Mononuclear cell (primary cell): ENCODE data around the gene MCC. TPM values are rescaled to one million over a fixed set of nuclear protein-coding genes. Genes with fewer than 3 reads are reported as not detected.

ENCODE experiments used
- H3K27me3 ChIP-seq: 2 replicates; pipeline ENCODE4 v1.6.0; 2011; ENCODE audit warnings: low read length, control low read depth; ENCODE audit not compliant: insufficient read depth
- H3K4me1 ChIP-seq: 2 replicates; pipeline ENCODE4 v1.5.1; 2011; ENCODE audit warnings: mild to moderate bottlenecking, low read length, control low read depth; ENCODE audit not compliant: insufficient read depth
- H3K4me3 ChIP-seq: 2 replicates; pipeline ENCODE4 v1.5.1; 2011; ENCODE audit warnings: mild to moderate bottlenecking, low read length, moderate library complexity
- H3K9me3 ChIP-seq: 2 replicates; pipeline ENCODE4 v1.5.1; 2011; ENCODE audit warnings: low read depth, mild to moderate bottlenecking, control low read depth, low read length
- total RNA-seq: library from RNA; depleted of rRNA; stranded (reverse); fragments of >200 nt; gene quantifications from one replicate; pipeline ENCODE4 v1.2.3, GENCODE V29; 2012

The MCC gene
- total RNA-seq, 1 donor: 1.0 TPM

DNA sequence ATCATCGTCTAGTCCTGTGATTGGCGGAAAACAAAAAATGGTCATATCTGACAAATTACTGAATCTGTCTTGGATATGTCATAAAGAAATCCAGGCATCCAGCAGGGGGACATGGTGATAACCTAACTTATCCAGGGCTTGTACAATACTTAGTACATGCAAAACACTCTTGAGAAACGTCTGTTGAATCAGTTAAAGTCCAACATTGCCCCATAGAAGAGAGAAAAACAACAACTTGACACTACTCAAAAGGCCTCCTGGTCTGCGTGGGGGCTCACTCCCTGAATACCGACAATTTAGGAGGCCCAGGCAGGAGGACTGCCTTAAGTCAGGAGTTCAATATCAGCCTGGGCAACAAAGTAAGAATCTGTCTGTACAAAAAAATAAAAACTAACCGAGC lies 294.1 kb downstream of the MCC start:
- Histone ChIP-seq H3K4me3 (no peak overlapping the region), H3K4me1 (peaks cover 8% of the 10 kb centered on the region), H3K27me3 (no peaks in the 10 kb centered on the region), H3K9me3 (no peaks in the 10 kb centered on the region)

DNA sequence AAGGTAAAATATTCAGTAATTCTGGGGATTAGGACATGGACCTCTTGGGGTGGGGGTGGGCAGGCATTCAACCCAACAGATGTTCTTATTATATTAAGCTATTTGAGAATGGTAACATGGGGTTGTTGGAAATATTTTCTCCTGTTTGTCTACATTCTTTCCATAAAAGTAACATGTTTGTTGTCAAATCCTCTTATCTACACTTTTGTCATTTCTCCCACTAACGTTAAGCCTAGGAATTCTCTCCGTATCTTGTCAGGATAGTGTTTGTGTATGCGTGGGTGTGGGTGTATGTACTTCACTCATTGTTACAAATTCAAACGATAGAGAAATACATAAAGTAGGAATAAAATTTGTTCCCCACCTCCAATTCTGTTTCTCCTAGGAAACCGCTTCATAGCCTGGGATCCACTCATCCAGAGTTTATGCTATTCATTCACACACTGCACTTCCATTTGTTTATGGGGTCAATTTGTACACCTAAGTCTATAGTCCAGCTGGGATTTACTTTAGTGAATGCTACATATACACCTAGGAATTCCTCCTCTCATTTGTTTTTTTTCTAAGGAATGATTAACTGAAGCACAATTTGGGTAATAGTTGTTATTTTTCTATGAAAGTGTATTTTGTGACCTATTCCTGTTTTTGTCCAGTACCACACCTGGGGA lies 294.8 kb downstream of the MCC start:
- Histone ChIP-seq H3K4me3 (no peak overlapping the region), H3K9me3 (no peaks in the 10 kb centered on the region), H3K4me1 (peaks cover 8% of the 10 kb centered on the region), H3K27me3 (no peaks in the 10 kb centered on the region)

DNA sequence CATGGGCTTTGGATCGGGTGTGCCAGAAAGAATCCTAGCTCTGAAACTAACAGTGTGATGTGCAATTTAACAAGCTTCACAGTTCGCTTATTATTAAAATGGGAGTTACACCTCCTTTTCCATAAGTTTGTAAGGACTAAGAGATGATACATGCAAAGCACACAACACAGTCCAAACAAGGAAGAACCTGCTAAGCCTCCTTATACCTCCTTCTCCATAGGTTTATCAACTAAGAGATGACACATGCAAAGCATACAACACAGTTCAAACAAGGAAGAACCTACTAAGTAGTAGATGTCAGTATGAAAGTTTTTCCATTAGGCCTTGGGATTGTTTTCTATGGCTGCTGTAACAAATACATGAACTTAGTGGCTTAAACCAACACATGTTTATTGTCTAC lies 295.7 kb downstream of the MCC start:
- H3K4me3 ChIP-seq: no peak overlapping the region
- H3K9me3 ChIP-seq: no peaks in the 10 kb centered on the region
- peaks cover 8% of the 10 kb centered on the region for H3K4me1 ChIP-seq
- no peaks in the 10 kb centered on the region for H3K27me3 ChIP-seq

DNA sequence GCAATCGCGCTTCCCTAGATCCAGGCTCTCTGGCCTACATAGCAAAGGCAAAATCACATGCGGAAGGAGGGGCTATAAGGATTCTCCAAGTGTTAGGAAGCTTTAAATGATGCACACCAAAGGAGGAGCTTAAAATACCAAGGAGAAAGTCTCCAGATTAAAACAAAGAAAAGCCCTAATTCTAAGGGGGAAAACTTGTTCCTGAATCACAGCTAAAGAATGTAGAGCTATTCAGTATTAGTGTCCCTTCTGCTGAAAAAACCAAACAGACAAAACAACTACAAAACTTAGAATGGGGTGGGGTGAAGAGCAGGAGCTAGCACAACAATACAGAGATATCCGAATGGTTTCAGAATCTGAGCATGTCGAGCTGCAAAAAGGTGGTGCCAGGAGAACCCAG lies 297.9 kb downstream of the MCC start:
- Histone ChIP-seq H3K9me3 (no peaks in the 10 kb centered on the region), H3K27me3 (no peaks in the 10 kb centered on the region), H3K4me3 (no peak overlapping the region), H3K4me1 (peaks cover 8% of the 10 kb centered on the region)

DNA sequence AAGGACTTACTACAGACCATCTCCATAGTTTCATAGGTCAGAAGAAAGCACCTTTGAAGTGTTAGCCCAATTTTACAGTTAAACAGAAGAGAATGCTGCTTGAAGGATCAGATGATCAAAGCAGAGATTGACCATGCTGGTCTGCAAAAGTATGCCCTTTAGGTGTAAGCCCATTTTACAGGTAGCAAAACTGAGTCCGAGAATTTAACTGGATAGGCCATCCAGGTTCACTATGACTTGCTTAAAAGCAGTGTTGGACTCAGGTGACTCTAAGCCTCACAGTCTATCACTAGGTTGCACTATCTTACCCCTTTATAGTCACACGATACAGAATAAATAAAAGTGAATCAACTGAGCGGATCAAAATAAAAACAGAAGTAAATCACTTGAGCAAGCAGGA lies 299.0 kb downstream of the MCC start:
- H3K4me1 ChIP-seq: peaks cover under 1% of the 10 kb centered on the region
- no peaks in the 10 kb centered on the region for H3K9me3 ChIP-seq
- no peaks in the 10 kb centered on the region for H3K27me3 ChIP-seq
- no peak overlapping the region for H3K4me3 ChIP-seq

DNA sequence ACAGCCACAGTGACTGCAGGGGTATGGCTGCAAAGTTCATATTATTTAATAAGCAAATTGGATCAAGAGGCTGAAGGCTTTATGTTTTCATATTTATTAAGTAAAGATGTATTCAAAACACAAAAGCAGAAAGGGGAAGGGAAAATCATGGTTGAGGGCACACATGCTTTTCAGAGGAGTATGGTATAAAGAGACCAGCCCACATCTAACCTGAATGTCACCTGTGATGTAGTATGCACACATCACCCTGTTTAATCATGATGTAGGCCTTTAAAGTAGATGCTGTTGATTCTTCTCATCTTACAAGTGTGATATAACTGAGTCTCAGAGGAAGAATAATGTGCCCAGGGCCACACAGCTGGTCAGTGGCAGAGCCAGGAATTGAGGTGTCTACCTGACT lies 299.8 kb downstream of the MCC start:
- Histone ChIP-seq H3K4me3 (no peak overlapping the region), H3K4me1 (no peaks in the 10 kb centered on the region), H3K9me3 (no peaks in the 10 kb centered on the region), H3K27me3 (no peaks in the 10 kb centered on the region)

DNA sequence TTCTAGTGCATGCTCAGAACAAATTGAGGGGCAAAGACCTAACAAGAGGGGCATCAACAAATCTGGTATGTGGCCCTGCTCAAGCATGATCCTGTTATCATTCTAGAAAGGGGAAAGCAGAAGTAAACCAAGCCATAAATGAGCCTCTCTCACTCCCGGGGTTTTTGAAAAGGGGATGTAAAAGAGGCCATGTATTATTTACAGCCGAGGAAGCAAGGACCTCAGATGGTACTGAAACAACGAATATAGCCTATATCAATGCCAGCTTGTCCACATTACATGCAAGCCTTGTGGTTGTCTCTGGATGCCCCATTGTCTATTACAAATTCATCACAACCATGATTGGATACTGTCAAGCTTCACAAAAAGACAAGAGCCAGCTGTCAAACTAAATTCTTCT lies 300.3 kb downstream of the MCC start:
- Histone ChIP-seq H3K9me3 (no peaks in the 10 kb centered on the region), H3K27me3 (no peaks in the 10 kb centered on the region)

DNA sequence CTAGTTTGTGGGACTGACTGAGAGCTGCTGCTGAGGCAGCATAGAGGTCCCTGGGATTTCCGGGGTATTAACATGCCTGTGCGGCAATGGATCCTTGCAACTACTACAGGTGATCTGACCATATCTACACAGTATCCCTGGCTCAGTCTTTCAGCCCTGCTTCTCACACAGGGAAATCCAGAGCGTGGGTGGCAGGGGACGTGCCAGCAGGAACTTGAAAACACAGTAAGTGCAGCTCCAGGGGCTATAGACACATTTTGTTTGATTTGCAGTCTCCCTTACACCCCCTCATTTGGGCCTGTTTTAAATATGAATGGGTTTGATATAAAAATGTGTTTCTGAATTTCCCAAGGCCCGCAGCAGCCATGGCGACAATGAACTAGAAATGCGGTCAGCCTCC lies 302.2 kb downstream of the MCC start:
- Histone ChIP-seq H3K4me3 (no peak overlapping the region), H3K4me1 (no peaks in the 10 kb centered on the region), H3K27me3 (no peaks in the 10 kb centered on the region), H3K9me3 (no peaks in the 10 kb centered on the region)

More for the DNA sequence above, 300.3 kb downstream of the MCC start:
- Histone ChIP-seq H3K4me3 (no peak overlapping the region), H3K4me1 (no peaks in the 10 kb centered on the region)

DNA sequence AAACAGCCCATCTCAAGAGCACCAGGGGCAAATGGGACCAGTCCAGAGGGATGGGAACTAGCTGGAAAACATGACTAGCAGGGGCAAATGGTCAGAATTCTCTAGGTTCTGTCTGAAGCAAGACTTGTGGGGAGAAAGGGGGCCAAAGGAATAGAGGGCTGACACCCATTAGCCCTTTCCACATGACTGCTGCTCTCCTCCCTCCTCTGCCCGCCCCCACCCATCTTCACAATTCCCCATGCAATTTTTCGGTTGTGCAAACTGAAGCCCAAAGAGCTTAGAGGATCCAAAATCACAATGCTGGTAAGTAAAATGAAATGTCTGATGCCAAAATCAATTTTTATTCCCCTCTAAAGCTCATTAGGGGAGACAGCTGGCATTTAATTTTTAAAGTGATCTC lies 304.6 kb downstream of the MCC start:
- Histone ChIP-seq H3K27me3 (no peaks in the 10 kb centered on the region), H3K4me3 (no peak overlapping the region), H3K9me3 (no peaks in the 10 kb centered on the region), H3K4me1 (no peaks in the 10 kb centered on the region)

DNA sequence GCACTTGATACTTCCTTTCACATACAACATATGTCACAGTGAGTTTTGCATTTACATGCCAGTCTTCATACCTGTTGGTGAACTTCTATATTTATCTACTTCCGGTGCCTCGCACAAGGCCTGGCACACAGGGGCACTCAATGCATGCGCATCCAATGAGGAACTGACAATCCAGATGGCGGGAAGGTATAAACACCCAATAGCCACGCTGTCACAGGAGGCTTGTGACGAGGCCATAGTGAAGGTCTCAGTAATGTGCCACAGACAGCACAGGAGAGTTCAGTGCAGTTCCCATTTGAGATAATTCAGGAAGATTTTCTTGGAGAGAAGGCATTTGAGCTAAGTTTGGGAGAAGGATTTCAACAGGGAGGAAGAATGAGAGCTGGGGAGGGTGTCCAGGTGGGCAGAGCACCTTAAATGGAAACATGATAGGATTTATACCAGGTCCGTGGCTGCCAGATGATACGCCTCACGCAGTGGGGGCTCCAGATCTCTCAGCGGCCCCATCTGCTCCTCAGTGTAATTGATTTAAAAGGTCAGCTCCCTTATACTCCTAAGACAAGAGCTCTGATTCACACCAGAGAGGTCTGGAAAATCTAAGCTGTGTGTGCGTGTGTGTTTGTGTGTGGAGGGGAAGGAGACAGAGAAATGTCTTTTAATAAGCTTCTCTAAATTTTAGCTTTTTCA lies 305.5 kb downstream of the MCC start:
- Histone ChIP-seq H3K4me3 (no peak overlapping the region), H3K4me1 (no peaks in the 10 kb centered on the region), H3K27me3 (peaks cover 4% of the 10 kb centered on the region), H3K9me3 (no peaks in the 10 kb centered on the region)

DNA sequence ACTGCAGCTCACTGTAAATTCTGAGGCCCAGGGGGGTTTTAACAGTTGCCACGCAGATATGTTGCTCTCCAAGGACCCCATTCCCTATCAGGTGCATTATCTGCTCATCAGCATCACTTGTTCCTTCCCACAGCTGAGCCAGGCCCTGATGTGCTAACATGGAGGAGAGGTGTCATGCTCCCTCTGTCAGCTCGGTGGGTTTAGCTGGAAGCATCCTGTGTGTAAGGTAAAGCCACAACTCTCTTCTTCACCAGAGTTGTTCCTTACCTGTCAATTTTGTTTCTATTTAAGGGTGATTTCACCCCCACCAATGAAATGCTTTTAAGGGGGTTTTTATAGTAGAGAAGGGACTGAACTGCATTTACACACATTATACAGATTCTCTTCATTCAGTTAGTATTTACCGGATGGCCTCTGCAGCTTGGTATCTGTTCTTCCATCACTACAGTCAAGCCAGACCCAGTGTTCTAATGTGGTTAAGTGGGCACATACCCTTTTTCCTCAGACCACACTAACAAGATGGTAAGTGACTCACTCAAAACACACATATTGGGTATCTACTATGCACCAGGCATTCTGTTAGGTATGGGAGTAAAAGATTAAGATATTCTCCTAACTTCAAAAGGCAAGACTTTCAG lies 306.3 kb downstream of the MCC start:
- Histone ChIP-seq H3K4me1 (no peaks in the 10 kb centered on the region), H3K9me3 (no peaks in the 10 kb centered on the region), H3K27me3 (peaks cover 4% of the 10 kb centered on the region), H3K4me3 (no peak overlapping the region)

DNA sequence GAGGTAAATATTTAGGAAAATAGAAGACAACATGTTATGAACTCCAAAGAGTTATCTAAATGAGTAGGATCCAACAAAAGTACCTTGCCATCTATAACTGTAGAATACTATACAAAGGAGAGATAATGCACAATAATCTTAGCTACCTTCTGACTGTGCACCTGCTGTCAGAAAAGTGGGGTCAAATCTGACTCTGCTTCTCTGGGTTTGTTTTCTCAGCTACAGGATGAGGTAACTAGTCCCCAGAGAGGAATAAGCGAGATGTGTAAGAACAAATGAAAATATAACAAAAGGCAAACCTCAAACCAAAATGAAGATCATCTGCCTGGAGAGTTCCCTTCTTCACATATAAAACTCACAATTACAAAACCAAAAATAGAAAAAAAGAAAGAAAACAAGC lies 306.8 kb downstream of the MCC start:
- H3K4me3 ChIP-seq: no peak overlapping the region
- peaks cover 4% of the 10 kb centered on the region for H3K27me3 ChIP-seq
- no peaks in the 10 kb centered on the region for H3K9me3 ChIP-seq
- H3K4me1 ChIP-seq: no peaks in the 10 kb centered on the region

DNA sequence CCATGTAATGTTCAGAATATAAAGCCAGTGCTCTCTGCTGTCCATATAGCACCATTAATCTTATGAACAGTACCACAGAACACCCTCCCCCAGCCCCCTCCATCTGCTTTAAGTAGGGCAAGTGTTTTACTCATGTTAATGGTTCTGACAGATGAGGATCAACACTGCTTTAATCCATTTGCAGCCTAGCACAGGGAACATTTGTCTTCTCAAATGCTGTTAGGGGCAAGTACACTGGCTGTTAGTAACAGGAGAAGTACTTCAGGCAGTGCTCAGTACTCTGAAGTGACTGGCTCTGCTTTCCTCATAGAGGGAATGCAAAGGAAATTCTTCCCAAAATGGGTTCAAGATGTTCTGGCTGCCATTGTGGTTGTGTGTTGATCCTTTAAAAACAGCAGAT lies 309.1 kb downstream of the MCC start:
- Histone ChIP-seq H3K4me1 (no peaks in the 10 kb centered on the region), H3K27me3 (peaks cover 9% of the 10 kb centered on the region), H3K4me3 (no peak overlapping the region), H3K9me3 (no peaks in the 10 kb centered on the region)

DNA sequence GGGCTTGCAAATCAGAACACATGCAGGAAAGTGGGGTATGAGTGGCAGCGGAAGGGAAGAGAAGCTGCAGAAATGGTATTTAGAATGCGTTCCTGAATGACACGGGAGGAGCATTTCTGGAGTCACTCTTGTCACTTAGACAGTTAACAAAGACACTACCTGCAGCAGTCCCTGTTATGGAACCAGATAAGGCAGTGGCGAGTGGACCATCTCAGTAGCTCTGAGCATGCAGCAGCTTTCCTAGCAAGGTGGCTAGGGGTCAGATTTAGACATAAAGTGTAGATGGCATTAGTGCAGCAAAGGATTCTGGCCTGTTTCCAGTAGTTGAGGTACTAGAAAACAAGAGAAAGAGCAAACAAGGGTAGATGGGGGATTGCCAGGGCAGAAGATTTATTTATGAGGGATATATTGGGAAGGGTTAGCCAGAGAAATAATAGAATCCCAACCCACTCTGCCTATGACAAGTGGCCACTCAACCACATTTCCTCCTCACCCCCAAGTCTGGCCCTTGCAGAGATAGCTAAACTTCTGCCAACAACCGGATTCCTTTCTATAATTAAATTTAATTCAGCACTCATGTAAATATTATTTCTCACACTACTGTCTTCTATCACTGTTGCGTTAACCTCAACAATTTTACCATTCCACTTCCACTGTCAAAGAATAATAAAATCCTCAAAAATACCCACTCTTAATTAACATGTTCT lies 310.0 kb downstream of the MCC start:
- Histone ChIP-seq H3K4me1 (no peaks in the 10 kb centered on the region), H3K9me3 (no peaks in the 10 kb centered on the region), H3K27me3 (peaks cover 15% of the 10 kb centered on the region)

DNA sequence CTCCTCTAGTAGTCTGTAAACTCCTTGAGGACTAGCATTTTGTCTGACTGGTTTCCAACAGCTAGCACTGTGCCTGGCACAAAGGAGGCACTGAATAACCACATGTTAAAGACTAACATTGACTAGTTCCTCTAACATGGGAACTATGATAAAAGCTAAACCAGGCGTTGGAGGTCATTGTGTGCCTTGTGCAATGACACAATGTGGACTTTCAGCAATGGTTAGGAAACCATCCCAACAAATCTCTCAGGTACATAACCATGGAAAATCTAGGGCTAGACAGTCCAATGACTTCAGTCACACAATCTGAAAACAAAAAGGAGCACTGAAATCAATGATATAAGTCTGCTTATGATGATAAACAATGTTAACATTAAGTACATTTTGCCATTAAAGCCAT lies 311.0 kb downstream of the MCC start:
- Histone ChIP-seq H3K4me1 (no peaks in the 10 kb centered on the region), H3K9me3 (no peaks in the 10 kb centered on the region), H3K4me3 (no peak overlapping the region), H3K27me3 (peaks cover 15% of the 10 kb centered on the region)

More for the DNA sequence above, 310.0 kb downstream of the MCC start:
- H3K4me3 ChIP-seq: no peak overlapping the region
